Measurements from ENCODE around the gene CATSPERE.
"Not testable (repeated sequence)": the region's sequence is repeated elsewhere in the genome, so short reads cannot be mapped to it uniquely, and the experiment has no call there.

Gene CATSPERE

GRCh38 chr1:244672946-244673682 is 212.0 kb downstream of the CATSPERE start:
- DNase-seq, result no peak

- DNase-seq, result no peak
Measured at GRCh38 chr1:244674446-244674845, 213.4 kb downstream of the CATSPERE start.

GRCh38 chr1:244675167-244675566 is 214.1 kb downstream of the CATSPERE start:
- no peak for DNase-seq

GRCh38 chr1:244678697-244679096 is 217.6 kb downstream of the CATSPERE start:
- no peak for DNase-seq

GRCh38 chr1:244680667-244681066 is 219.6 kb downstream of the CATSPERE start:
- no peak for DNase-seq

GRCh38 chr1:244682087-244682486 is 221.0 kb downstream of the CATSPERE start:
- DNase-seq, result not testable (repeated sequence)
